GM10248 (cell line): ENCODE measurements around the gene MYPOP.

Experiments
- CTCF ChIA-PET: fragments of 300-600 bp; sonication (Branson Sonifier 250); formaldehyde crosslinking; extraction: SDS; loops from one replicate; lab custom pipeline; 2021; ENCODE audit warnings: antibody characterized with exemption; lab: Yijun Ruan, JAX
- POLR2A ChIA-PET: fragments of 350-650 bp; sonication (Branson Sonifier 250); formaldehyde crosslinking; extraction: SDS; loops from one replicate; lab custom pipeline; 2020; ENCODE audit warnings: antibody characterized with exemption; lab: Yijun Ruan, JAX
- DNase-seq: peaks from one replicate; pipeline ENCODE4 v3.0.0; 2012; ENCODE audit errors: extremely low spot score
- TF ChIP-seq, protein P1 (sequence below): IDR thresholded peaks from 2 replicates; pipeline ENCODE4 v1.5.1; 2012; ENCODE audit warnings: mild to moderate bottlenecking, low read depth; ENCODE audit errors: extremely low read depth, missing control alignments, control extremely low read depth

The MYPOP gene

DNA sequence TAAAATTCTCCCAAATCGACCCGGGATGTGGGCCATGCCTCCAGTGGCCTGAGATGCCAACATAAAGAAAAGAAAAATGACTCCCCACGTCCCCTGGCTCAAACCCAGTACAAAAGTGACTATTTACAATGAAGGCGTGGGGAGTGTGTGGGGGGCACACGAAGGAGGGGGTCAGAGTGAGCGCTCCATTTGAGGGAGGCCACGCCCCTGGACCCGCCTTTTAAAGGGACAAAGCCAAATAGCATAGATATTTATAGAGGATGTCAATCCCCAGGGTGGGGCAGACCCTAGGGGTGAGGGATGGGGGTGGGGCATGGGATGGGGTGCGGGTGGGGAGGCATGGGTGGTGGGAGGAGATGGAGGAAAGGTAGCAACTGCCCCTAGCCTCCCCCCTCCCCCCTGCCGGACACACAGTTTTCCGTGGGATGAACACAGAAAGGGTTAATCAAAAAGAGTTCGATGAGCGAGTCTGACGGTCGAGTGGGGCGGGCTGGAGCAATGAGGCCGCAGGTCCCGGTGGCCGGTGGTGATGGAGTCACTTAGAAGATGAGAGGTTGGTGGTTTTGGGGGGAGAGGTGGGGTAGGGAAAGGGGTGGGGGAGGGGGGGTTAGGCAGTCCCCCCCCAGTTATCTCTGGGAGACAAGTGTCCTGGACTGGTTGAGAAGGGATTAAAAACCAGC is 32.3 kb upstream of the MYPOP start:
- TF ChIP-seq, protein P1, sequence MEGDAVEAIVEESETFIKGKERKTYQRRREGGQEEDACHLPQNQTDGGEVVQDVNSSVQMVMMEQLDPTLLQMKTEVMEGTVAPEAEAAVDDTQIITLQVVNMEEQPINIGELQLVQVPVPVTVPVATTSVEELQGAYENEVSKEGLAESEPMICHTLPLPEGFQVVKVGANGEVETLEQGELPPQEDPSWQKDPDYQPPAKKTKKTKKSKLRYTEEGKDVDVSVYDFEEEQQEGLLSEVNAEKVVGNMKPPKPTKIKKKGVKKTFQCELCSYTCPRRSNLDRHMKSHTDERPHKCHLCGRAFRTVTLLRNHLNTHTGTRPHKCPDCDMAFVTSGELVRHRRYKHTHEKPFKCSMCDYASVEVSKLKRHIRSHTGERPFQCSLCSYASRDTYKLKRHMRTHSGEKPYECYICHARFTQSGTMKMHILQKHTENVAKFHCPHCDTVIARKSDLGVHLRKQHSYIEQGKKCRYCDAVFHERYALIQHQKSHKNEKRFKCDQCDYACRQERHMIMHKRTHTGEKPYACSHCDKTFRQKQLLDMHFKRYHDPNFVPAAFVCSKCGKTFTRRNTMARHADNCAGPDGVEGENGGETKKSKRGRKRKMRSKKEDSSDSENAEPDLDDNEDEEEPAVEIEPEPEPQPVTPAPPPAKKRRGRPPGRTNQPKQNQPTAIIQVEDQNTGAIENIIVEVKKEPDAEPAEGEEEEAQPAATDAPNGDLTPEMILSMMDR, result no peak
- CTCF ChIA-PET, result no interaction called here
- DNase-seq, result no peak
- POLR2A ChIA-PET, result no interaction called here

DNA sequence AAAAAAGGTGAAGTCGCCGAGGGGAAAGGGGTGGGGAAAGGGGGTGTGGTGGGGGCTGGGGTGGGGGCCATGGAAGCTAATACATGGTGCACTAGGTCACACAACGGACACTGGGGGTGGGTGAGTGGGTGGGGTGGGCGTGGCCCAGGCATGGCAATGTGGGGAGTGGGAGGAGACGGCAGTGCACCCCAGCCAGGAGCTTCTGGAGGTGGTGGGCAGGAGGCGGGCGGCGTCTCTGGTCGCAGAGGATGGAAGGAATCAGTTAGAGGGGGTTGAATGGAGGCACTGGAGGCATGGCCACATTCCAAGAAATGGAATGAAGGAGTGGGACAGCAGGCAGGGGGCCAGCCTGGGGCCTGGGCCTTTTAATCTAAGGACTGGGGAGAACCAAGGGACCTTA is 31.3 kb upstream of the MYPOP start:
- DNase-seq, result no peak
- ChIA-PET CTCF (interaction anchor here (0.9 to 1.4 kb wide), 3 partner anchors 30 to 117 kb away, joined by 3 read pairs; no protein-coding TSS in a partner anchor), POLR2A (no interaction called here)
- TF ChIP-seq, protein P1, result no peak

DNA sequence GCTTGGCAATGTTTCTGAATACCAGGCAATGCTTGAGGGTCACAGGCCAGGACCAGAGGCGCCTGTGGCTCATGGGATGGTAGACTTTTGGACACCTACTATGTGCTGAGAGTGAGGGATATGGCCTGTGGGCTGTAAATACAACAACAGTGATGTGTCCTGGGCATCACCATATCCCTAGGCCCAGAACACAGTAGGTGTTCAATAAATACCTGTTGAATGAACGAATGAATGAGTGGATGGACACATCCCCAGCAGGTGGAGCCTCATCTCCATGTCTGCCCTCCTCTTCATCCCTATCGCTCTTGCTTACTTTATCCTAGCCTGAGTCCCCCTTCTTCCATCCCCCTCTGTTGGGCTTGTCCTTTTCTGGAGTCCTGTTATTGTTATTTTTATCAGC is 28.6 kb upstream of the MYPOP start:
- ChIA-PET CTCF (no interaction called here), POLR2A (no interaction called here)
- TF ChIP-seq, protein P1, result no peak
- DNase-seq, result no peak

DNA sequence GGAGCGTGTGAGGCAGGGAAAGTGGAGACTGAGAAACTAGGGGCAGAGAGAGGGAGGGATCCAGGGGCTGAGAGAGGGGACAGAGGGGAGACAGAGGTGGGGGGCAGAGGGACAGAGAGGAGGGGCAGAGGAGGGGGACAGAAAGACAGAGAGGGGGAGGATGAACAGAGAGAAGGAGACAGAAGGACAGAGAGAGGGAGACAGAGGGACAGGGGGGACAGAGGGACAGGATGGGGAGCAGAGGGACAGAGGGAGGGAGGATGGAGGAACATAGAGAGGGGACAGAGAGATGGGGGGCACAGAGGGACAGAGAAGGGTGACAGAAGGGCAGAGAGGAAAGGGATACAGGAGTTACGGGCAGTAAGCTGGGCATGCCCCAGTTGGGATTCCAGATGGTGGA is 26.8 kb upstream of the MYPOP start:
- CTCF ChIA-PET, result no interaction called here
- TF ChIP-seq, protein P1, result no peak
- no peak for DNase-seq
- POLR2A ChIA-PET, result no interaction called here

DNA sequence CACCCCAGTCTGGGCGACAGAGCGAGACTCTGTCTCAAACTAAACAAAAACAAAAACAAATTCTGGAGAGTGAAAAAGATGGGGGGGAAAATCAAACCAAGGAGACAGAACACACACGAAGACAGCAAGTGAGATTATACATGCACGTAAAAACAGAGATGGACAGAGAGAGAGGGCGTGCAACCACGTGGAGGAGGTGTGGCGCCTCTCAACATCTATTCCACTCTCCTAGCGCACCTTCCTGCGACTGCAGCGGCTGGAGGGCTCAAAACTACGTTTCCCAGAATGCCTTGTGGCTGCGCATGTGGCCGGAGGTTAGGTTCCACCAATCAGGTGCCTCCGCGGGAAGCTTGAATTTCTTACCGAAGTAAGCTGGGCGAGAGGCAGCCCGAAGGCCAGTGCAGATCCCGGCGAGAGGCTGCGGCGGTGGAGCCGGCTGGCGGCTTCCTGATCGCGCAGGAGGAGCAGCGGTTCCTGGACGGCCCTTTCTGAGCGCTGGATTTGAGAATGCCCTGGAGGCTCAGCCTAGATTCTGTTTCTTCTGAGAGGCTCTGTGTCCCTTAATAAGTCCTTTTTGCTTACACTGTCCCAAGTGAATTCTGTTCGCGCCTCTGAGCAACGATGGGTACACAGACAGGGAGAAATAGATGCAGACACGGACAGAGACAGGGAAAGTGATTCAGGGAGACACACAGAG is 25.3 kb upstream of the MYPOP start:
- DNase-seq, result peak; percentile 99
- TF ChIP-seq, protein P1, result no peak
- CTCF ChIA-PET, result interaction anchor here (1.3 to 1.4 kb wide), 2 partner anchors 25 to 101 kb away, joined by 3 to 4 read pairs; no protein-coding TSS in a partner anchor
- POLR2A ChIA-PET, result no interaction called here

DNA sequence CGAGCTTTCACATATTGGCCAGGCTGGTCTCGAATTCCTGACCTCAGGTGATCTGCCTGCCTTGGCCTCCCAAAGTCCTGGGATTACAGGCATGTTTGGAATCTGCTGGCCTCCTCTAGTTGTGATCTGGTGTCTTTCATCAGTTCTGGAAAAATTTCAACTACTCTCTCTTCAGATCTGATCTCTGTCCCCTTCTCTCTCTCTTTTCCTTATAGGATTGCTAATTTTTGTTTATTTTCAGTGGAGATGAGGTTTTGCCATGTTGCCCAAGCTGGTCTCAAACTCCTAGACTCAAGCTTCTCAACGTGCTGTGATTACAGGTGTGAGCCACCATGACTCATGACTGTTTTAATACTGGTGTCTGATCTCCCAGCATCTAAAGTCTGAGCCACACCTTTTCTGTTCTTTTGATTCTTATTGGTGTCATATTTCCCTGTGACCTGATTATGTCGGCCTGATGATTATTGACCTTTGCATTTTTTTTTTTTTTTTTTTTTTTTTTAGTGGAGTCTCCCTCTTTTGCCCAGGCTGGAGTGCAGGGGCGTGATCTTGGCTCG is 22.6 kb upstream of the MYPOP start:
- TF ChIP-seq, protein P1, result no peak
- ChIA-PET CTCF (no interaction called here), POLR2A (no interaction called here)
- no peak for DNase-seq
